ENCODE data around the gene PTPRN2. TPM values are rescaled to one million over a fixed set of nuclear protein-coding genes. Genes with fewer than 3 reads are reported as not detected.

The PTPRN2 gene
- total and polyA plus RNA-seq, 2 of the 13 experiments (the other 11 are each of a cell fraction or from before 2014, with no cell fraction given): 2.5 to 24.2 TPM

GRCh38 chr7:157869793-157870192, 717.8 kb downstream of the PTPRN2 start:
- ATAC-seq: no peak
- Histone ChIP-seq H3K79me2 (ENCODE audit: insufficient read depth, low read length) (no peaks in the 10 kb centered on the region), H3K9me3 (ENCODE audit: low read length) (no peaks in the 10 kb centered on the region), H3K27me3 (ENCODE audit: control insufficient read depth in 1 of 2, insufficient read depth in 2 of 2, low read length in 2 of 2) (peaks cover 0 to 2% of the 10 kb centered on the region in 2 experiments; a peak in 2 of 5 replicates), H3K4me3 (replicated peaks in 1 of 3; ENCODE audit: insufficient read depth in 1 of 3, low read depth in 2 of 3, low read length in 3 of 3) (no peak overlapping the region), H3K9ac (ENCODE audit: insufficient read depth, low read depth, low read length) (no peak overlapping the region), H3K4me1 (ENCODE audit: insufficient read depth, low read length) (no peaks in the 10 kb centered on the region), H4K20me1 (ENCODE audit: insufficient read depth, low read length) (peaks cover 3% of the 10 kb centered on the region), H3K27ac (ENCODE audit: extremely low read length, insufficient read depth, low read length) (no peak overlapping the region), H3K4me2 (ENCODE audit: low read depth, low read length) (no peak overlapping the region), H3K36me3 (replicated peaks in 1 of 2; ENCODE audit: control insufficient read depth in 1 of 2, insufficient read depth in 2 of 2, low read length in 2 of 2) (no peaks in the 10 kb centered on the region), H2AFZ (ENCODE audit: low read length) (no peak overlapping the region)
- POLR2A ChIA-PET: no interaction called here
- DNase-seq (ENCODE audit: low spot score): no peak
- intact Hi-C loops (cut with micrococcal nuclease; ENCODE audit: unreplicated experiment) (no loop called here), in situ Hi-C loops (cut with HindIII; ENCODE audit: extremely low pct_ligation_motif_present, low pct_unique_long_range_greater_than_20kb) (loop anchor here (10.0 kb wide), 1 partner anchor 445 kb away; no protein-coding TSS in a partner anchor)
- WGBS (ENCODE audit: low lambda C conversion rate): 83% methylated on average over 4 of the region's 4 CpGs
- BruUV-seq (replicated peaks): no TSS peak
- CTCF ChIA-PET (ENCODE audit: low intra/inter-chr PET ratio, low total read pairs): no interaction called here
- TF ChIP-seq ZNF816 (CRISPR knock-in tag; IDR thresholded peaks at IDR 0.05; ENCODE audit: borderline replicate concordance) (no peak), PITX1 (CRISPR knock-in tag; IDR thresholded peaks at IDR 0.05) (no peak), ZNF235 (CRISPR knock-in tag; IDR thresholded peaks at IDR 0.05; ENCODE audit: borderline replicate concordance) (no peak), GLMP (CRISPR knock-in tag; IDR thresholded peaks at IDR 0.05; ENCODE audit: borderline replicate concordance) (no peak), KDM1A (CRISPR knock-in tag; IDR thresholded peaks at IDR 0.05) (no peak), HDAC2 (CRISPR knock-in tag; IDR thresholded peaks at IDR 0.05) (no peak), ARHGAP35 (CRISPR knock-in tag; IDR thresholded peaks at IDR 0.05; ENCODE audit: borderline replicate concordance) (no peak)
- no peak for FAIRE-seq

- ChIA-PET CTCF (ENCODE audit: low intra/inter-chr PET ratio, low total read pairs) (no interaction called here), POLR2A (no interaction called here)
- Histone ChIP-seq H3K27me3 (ENCODE audit: control insufficient read depth in 1 of 2, insufficient read depth in 2 of 2, low read length in 2 of 2) (0 out of 5 replicates have a peak, but pooled peaks cover 0 to 2% of the 10 kb centered on the region in 2 experiments), H2AFZ (ENCODE audit: low read length) (no peak overlapping the region), H3K27ac (ENCODE audit: extremely low read length, insufficient read depth, low read length) (no peak overlapping the region), H3K9ac (ENCODE audit: insufficient read depth, low read depth, low read length) (no peak overlapping the region), H3K9me3 (ENCODE audit: low read length) (no peaks in the 10 kb centered on the region), H3K4me2 (ENCODE audit: low read depth, low read length) (no peak overlapping the region), H3K4me1 (ENCODE audit: insufficient read depth, low read length) (no peaks in the 10 kb centered on the region), H3K36me3 (replicated peaks in 1 of 2; ENCODE audit: control insufficient read depth in 1 of 2, insufficient read depth in 2 of 2, low read length in 2 of 2) (no peaks in the 10 kb centered on the region), H3K79me2 (ENCODE audit: insufficient read depth, low read length) (no peaks in the 10 kb centered on the region), H3K4me3 (replicated peaks in 1 of 3; ENCODE audit: insufficient read depth in 1 of 3, low read depth in 2 of 3, low read length in 3 of 3) (no peak overlapping the region), H4K20me1 (ENCODE audit: insufficient read depth, low read length) (peaks cover 3% of the 10 kb centered on the region; the same call in 1 of the 2 replicates)
- intact Hi-C loops (cut with micrococcal nuclease; ENCODE audit: unreplicated experiment): no loop called here
- DNase-seq (ENCODE audit: low spot score) (no peak), FAIRE-seq (no peak), ATAC-seq (no peak)
- in situ Hi-C loops (cut with HindIII; ENCODE audit: extremely low pct_ligation_motif_present, low pct_unique_long_range_greater_than_20kb): no loop called here
- WGBS (ENCODE audit: low lambda C conversion rate): 79% methylated on average over 7 of the region's 15 CpGs
- no TSS peak for BruUV-seq (replicated peaks)
- TF ChIP-seq HIC2 (CRISPR knock-in tag; IDR thresholded peaks at IDR 0.05; ENCODE audit: low read depth): no peak
- TF ChIP-seq DRAP1 (CRISPR knock-in tag; IDR thresholded peaks at IDR 0.05): no peak
- no peak for TF ChIP-seq ZXDC (CRISPR knock-in tag; IDR thresholded peaks at IDR 0.05)
- no peak for TF ChIP-seq NFE2L2 (IDR thresholded peaks at IDR 0.05; ENCODE audit: low read length)
- TF ChIP-seq BCL6 (CRISPR knock-in tag; IDR thresholded peaks at IDR 0.05): no peak
- no peak for TF ChIP-seq SNAI1 (CRISPR knock-in tag; IDR thresholded peaks at IDR 0.05; ENCODE audit: borderline replicate concordance)
These were observed 719.8 kb downstream of the PTPRN2 start for GRCh38 chr7:157867685-157868305.
